HG02981 (cell line): ENCODE measurements around the gene CD300A.
"Not testable (repeated sequence)": the region's sequence is repeated elsewhere in the genome, so short reads cannot be mapped to it uniquely, and the experiment has no call there.

ENCODE experiments used
- ATAC-seq: cut with Tn5 transposase; IDR thresholded peaks from one replicate; pipeline ENCODE4 v1.9.1; 2021; ENCODE audit warnings: mild to moderate bottlenecking, moderate library complexity; ENCODE audit not compliant: unreplicated experiment

The CD300A gene

GRCh38 chr17:74516561-74517328 is 50.3 kb downstream of the CD300A start:
- ATAC-seq: no peak

GRCh38 chr17:74518413-74518981 is 52.1 kb downstream of the CD300A start:
- ATAC-seq: not testable (repeated sequence)

- no peak for ATAC-seq
Observed at GRCh38 chr17:74520016-74520434, 53.6 kb downstream of the CD300A start.

DNA sequence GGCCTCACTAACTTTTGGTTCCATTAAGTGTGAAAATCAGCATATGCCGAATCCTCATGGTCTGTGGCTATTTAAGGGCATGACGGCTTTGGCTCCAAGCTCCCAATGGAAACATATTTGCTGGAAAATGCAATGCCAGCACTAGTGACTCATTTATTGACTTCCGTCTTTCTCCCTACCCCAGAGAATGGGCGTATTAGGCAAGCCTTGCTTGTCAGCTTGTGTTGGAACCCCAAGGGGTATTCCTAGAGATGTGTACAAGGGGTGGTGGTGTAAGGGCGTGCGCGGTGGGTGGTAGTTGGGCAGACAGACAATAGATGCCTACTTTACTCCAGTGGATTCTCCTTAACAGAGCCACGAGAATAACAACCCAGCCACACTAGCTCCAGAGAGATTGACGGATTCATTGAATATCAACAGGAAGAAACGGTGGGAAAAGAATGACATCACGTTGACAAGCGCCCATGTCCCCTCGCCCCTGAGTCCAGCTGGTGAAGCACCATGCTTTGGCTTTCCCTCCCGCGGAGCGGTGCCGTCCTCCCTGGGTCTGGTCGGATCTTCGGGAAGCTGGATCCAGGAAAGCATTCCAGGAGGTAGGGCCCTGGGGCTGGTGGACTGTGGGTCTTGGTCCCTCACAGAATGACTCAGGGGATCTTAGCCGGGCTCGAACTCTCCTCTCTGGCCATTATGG is 54.5 kb downstream of the CD300A start:
- ATAC-seq: no peak

GRCh38 chr17:74521701-74522201 is 55.3 kb downstream of the CD300A start:
- ATAC-seq: no peak

- no peak for ATAC-seq
Observed at GRCh38 chr17:74522381-74523105, 56.1 kb downstream of the CD300A start.

- no peak for ATAC-seq
Observed at GRCh38 chr17:74523308-74523707, 56.9 kb downstream of the CD300A start.

DNA sequence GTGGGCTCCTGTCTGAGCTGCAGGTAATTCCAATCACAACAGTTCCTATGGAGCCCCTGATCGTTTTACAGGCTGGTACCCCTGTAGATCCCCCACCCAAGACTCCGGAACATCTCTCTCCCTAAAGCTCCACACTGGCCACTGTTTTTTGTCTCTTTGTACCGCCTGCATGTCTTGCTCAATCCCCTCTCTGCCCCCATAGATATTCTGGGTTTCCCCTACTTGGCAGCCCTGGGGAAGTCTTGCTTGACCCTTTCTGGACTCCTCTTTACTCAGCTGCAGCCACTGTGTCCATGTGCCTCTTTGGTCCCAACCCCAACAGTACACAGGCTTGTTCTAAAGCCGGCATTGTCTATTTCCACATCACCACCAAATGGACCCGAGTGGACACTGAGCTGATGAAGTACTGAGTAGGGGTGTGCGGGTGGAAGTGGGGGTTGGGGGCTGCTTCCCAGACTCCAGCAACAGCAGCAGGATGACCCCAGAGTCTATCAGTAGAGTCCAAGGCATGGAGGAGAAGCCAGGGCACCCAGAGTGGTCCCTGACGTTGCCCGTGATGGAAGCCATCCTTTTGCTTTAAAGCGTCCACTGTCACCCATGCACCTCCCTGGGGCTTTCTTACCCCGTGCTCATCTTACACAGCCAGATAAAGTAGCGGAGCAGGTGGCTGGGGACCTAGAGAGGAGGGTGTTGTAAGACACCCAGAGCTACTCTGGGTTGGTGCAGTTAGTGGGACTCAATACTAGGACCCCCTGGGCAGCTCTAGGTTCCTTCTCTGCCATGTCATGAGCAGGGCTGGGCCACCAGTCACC is 58.4 kb downstream of the CD300A start:
- ATAC-seq: no peak

GRCh38 chr17:74525465-74525725 is 59.0 kb downstream of the CD300A start:
- ATAC-seq: no peak

DNA sequence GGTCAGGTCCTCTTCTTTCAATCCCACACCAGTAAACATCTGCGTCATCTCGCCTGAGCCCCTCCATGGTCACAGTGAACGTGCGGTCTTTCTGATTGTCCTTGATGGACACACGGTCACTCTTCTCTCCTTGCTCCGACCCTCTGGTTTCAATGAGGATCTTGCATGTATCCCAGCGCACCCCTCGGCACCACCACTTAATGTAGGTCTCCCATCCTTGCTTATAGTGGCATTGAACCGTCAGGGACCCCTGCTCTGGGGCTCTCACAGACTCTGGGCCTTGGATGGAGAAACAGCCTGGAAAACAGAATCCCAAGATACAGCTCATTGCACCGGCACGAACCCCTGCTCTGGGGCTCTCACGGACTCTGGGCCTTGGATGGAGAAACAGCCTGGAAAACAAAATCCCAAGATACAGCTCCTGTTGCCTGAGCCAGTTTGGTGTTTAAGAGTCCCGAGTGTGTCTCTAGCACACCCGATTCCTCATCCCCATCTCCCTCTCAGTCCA is 59.4 kb downstream of the CD300A start:
- no peak for ATAC-seq

- ATAC-seq: no peak
Observed at GRCh38 chr17:74526681-74527080, 60.2 kb downstream of the CD300A start.

DNA sequence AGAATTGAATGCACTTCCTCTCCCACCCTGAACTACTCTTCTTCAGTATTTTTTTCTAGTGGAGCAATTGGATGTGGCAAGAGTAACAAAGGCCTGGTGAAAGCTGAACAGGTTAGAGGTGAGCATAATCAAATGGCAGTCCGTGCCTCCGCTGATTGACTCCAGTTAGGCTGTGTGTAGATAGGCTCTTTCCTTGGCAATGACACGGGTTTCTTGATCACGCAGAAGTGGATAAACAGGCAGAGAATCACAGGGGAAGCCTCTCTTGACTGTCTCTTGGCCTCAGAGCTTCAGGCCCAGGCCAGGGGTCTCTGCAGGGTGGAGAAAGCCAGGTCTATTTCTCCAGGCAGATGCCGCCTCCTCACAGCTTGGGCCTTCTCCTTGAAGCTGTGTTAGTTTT is 60.6 kb downstream of the CD300A start:
- no peak for ATAC-seq

DNA sequence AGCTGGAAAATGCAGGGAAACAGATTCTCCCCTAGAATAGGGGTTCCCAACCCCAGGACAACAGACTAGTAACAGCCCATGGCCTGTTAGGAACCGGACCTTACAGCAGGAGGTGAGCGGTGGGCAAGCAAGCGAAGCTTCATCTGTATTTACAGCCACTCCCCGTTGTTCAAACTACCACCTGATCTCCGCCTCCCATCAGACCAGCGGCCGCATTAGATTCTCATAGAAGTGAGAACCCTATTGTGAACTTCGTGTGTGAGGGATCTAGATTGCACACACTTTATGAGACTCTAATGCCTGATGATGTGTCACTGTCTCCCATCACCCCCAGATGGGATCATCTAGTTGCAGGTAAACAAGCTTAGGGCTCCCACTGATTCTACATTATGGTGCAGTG is 61.3 kb downstream of the CD300A start:
- no peak for ATAC-seq

DNA sequence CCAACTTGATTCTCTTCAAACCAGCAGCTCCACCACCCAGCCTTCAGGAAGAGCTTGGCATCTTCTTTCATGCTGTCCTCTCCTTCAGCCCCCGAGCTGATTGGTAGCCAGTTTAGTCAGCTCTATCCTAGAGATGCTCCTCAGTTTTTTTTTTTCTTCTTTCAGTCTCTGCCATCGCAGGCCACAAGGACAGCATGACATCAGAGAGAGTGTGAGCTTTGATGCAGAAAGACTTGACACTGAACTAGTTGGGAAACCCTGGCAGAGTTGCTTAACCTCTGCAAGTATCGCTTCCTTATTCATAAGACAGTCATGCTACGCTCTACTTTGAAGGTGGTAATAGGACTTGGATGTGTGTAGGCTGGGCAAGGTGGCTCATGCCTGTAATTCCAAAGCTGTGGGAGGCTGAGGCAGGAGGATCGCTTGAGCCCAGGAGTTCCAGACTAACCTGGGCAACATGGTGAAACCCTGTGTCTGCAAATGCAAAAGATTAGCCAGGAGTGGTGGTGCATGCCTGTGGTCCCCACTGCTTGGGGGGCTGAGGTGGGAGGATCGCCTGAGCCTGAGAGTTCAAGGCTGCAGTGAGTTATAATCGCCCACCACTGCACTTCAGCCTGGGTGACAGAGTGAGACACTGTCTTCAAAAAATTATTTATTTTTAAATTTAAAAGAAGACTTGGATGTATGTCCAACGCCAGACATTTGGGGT is 62.2 kb downstream of the CD300A start:
- ATAC-seq: peak; percentile 79

DNA sequence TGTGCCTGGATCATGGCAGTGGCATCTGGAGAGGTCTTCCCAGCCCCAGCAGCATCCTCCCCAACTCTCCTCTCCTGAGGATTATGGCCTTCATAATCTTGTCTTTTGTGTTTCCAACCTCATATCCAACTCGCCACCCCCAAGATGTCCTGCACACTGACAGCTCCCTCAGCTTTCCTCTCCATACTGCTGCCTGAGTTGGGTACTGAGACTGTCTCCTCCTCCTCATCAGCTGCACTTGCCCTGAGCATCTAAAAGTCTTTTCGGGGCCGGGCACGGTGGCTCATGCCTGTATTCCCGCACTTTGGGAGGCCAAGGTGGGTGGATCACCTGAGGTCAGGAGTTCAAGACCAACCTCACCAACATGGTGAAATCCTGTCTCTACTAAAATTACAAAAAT is 62.8 kb downstream of the CD300A start:
- ATAC-seq: no peak

DNA sequence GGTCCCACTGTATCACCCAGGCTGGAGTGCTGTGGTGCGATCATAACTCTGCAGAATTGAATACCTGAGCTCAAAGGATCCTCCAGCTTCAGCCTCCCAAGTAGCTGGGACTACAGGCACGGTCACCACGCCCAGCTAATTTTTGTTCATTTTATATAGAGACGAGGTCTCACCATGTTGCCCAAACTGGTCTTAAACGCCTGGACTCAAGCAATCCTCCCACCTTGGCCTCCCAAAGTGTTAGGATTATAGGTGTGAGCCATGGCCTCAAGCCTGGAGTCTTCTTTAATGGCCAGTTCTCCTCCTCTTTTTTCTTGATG is 64.4 kb downstream of the CD300A start:
- no peak for ATAC-seq

DNA sequence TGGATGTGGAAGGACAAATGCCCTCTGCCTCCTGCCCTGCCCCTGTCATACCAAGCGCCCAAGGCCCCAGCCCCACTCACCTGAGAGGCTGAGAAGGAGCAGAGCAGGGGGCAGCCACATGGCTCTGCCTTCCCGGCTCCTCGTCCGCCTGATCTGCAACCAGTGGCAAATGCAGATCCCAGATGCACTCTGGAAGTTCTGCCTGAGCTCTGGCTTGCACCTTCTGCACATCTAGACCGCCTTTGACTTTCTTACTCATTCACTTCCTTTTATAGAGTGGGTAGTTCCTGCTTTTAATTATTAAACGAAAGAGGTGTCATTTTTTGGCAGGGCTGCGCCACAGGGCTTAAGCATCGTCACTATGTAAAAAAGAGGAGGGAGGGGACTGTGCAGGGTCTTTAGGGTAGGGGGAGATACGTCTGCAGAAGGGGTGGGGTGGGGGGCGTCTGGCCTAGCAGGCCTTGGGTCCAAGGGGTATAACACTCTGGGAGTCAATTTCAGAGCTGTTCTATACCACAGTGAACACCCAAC is 64.9 kb downstream of the CD300A start, which contains the start of gene CD300LB:
Gene CD300LB (minus strand): TSS at position 245 of the 531 bp plus-strand sequence. CDS start 125 bp downstream, at position 120.
- no peak for ATAC-seq

DNA sequence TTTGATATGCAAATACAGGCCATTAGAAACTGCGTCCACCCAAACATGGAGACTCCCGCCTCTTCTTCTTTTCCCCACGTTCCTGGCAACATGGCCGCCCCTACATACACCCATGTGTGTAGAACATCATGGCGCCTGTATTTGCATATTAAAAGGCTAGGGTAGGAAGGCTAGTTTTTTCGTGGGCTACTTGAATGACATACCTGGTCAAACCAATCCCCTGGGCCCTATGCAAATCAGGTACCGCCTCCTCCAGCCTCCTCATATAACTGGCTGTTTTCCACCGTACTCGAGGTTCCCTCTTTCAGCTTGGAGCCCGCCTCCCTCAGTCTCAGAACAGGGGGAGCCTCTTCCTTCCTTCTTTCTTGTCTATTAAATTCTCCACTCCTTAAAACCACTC is 65.7 kb downstream of the CD300A start:
- no peak for ATAC-seq
